ENCODE data around the gene RAB3GAP1. TPM values are rescaled to one million over a fixed set of nuclear protein-coding genes. Genes with fewer than 3 reads are reported as not detected.

Gene RAB3GAP1
- total RNA-seq, 3 donors from 2014 or later (not counting 1 experiment from before 2014, with no cell fraction given), result 9.6 to 12.6 (median 9.8) TPM

DNA sequence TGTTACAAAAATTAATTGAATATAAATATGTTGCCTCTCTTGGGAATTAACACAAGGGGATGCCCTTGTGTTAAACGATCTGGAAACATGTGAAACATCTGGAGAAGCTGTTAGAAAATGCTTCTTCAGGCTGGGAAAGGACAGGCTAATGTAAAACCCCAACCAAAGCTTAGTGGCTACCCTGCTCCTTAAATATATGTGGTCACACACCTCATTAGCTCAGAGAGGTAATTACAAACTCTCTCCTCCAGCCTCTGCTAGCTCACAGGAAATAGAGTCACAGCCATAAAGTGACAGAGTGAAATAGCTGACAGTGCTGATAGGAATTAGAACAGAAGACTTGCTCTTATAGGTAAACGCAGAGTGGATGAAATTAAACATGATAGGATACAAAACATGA, 155.9 kb downstream of the RAB3GAP1 start:
- no peaks in the 10 kb centered on the region for H3K9me3 ChIP-seq (ENCODE audit: control insufficient read depth, insufficient read depth, low read length)
- Mint-ChIP-seq H3K9me3 (no peaks in the 10 kb centered on the region), H3K27ac (no peak overlapping the region), H3K27me3 (ENCODE audit: low read depth in 2 of 2) (no peaks in the 10 kb centered on the region), H3K36me3 (no peaks in the 10 kb centered on the region), H3K4me1 (no peaks in the 10 kb centered on the region), H3K4me3 (no peak overlapping the region)
- no peak overlapping the region for H3K4me3 ChIP-seq (ENCODE audit: low read length)
- intact Hi-C loops (cut with micrococcal nuclease), result no loop called here
- no peaks in the 10 kb centered on the region for H3K27me3 ChIP-seq (ENCODE audit: control insufficient read depth, insufficient read depth, low read length)
- H3K4me1 ChIP-seq (ENCODE audit: control insufficient read depth, insufficient read depth, low read length), result no peaks in the 10 kb centered on the region
- no peak for TF ChIP-seq CTCF (IDR thresholded peaks at IDR 0.05)
- H3K27ac ChIP-seq (ENCODE audit: low read length), result no peak overlapping the region
- no peaks in the 10 kb centered on the region for H3K36me3 ChIP-seq (ENCODE audit: control insufficient read depth, insufficient read depth, low read length)
- no peak for ATAC-seq
- no peak for DNase-seq
- 78% methylated on average over 2 of the region's 2 CpGs for WGBS (ENCODE audit: insufficient coverage)

DNA sequence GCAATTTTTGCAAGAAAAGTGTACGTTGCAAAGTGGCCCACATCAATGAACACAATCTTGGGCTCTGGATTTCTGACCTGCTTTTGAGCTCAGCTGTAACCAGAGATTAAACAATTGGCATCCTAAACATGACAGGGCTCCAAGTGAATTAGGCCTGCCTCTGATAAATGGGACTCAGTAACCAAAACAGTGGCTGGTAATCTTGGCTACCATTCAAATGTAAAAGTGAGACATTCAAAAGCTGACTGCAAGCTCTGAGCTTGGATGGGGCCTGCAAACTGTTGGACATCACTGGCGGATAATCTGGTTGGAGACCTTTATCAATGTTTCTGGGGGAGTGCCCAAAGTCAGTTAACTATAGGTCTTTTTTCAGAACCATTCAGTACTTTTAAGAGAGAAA, 160.7 kb downstream of the RAB3GAP1 start:
- no peak overlapping the region for H3K27ac Mint-ChIP-seq
- H3K4me3 Mint-ChIP-seq, result no peak overlapping the region
- ATAC-seq (no peak), DNase-seq (no peak)
- no peaks in the 10 kb centered on the region for H3K4me1 Mint-ChIP-seq
- Histone ChIP-seq H3K4me1 (ENCODE audit: control insufficient read depth, insufficient read depth, low read length) (no peaks in the 10 kb centered on the region), H3K4me3 (ENCODE audit: low read length) (no peak overlapping the region), H3K36me3 (ENCODE audit: control insufficient read depth, insufficient read depth, low read length) (no peaks in the 10 kb centered on the region), H3K27me3 (ENCODE audit: control insufficient read depth, insufficient read depth, low read length) (no peaks in the 10 kb centered on the region), H3K9me3 (ENCODE audit: control insufficient read depth, insufficient read depth, low read length) (no peaks in the 10 kb centered on the region), H3K27ac (ENCODE audit: low read length) (no peak overlapping the region)
- no peaks in the 10 kb centered on the region for H3K27me3 Mint-ChIP-seq (ENCODE audit: low read depth in 2 of 2)
- WGBS (ENCODE audit: insufficient coverage), result 92% methylated on average over 2 of the region's 2 CpGs
- no peak for TF ChIP-seq CTCF (IDR thresholded peaks at IDR 0.05)
- no peaks in the 10 kb centered on the region for H3K36me3 Mint-ChIP-seq
- intact Hi-C loops (cut with micrococcal nuclease), result no loop called here
- H3K9me3 Mint-ChIP-seq, result no peaks in the 10 kb centered on the region

GRCh38 chr2:135218426-135218825, 166.3 kb downstream of the RAB3GAP1 start:
- H3K27ac ChIP-seq (ENCODE audit: low read length), result no peak overlapping the region
- no peaks in the 10 kb centered on the region for H3K36me3 ChIP-seq (ENCODE audit: control insufficient read depth, insufficient read depth, low read length)
- ATAC-seq (no peak), DNase-seq (no peak)
- no peaks in the 10 kb centered on the region for H3K27me3 ChIP-seq (ENCODE audit: control insufficient read depth, insufficient read depth, low read length)
- H3K9me3 ChIP-seq (ENCODE audit: control insufficient read depth, insufficient read depth, low read length), result no peaks in the 10 kb centered on the region
- intact Hi-C loops (cut with micrococcal nuclease), result no loop called here
- H3K4me1 ChIP-seq (ENCODE audit: control insufficient read depth, insufficient read depth, low read length), result no peaks in the 10 kb centered on the region
- no peaks in the 10 kb centered on the region for H3K4me1 Mint-ChIP-seq
- H3K36me3 Mint-ChIP-seq, result no peaks in the 10 kb centered on the region
- H3K4me3 Mint-ChIP-seq, result no peak overlapping the region
- H3K4me3 ChIP-seq (ENCODE audit: low read length), result no peak overlapping the region
- no peak overlapping the region for H3K27ac Mint-ChIP-seq
- TF ChIP-seq CTCF (IDR thresholded peaks at IDR 0.05), result no peak
- H3K27me3 Mint-ChIP-seq (ENCODE audit: low read depth in 2 of 2), result no peaks in the 10 kb centered on the region
- 97% methylated on average over 2 of the region's 2 CpGs for WGBS (ENCODE audit: insufficient coverage)
- H3K9me3 Mint-ChIP-seq, result no peaks in the 10 kb centered on the region

- Mint-ChIP-seq H3K9me3 (no peaks in the 10 kb centered on the region), H3K4me1 (no peaks in the 10 kb centered on the region), H3K27me3 (ENCODE audit: low read depth in 2 of 2) (no peaks in the 10 kb centered on the region), H3K4me3 (no peak overlapping the region), H3K36me3 (no peaks in the 10 kb centered on the region), H3K27ac (no peak overlapping the region)
- Histone ChIP-seq H3K27ac (ENCODE audit: low read length) (no peak overlapping the region), H3K36me3 (ENCODE audit: control insufficient read depth, insufficient read depth, low read length) (no peaks in the 10 kb centered on the region), H3K27me3 (ENCODE audit: control insufficient read depth, insufficient read depth, low read length) (no peaks in the 10 kb centered on the region), H3K4me3 (ENCODE audit: low read length) (no peak overlapping the region), H3K4me1 (ENCODE audit: control insufficient read depth, insufficient read depth, low read length) (no peaks in the 10 kb centered on the region), H3K9me3 (ENCODE audit: control insufficient read depth, insufficient read depth, low read length) (no peaks in the 10 kb centered on the region)
- intact Hi-C loops (cut with micrococcal nuclease), result no loop called here
- TF ChIP-seq CTCF (IDR thresholded peaks at IDR 0.05), result no peak
- DNase-seq (no peak), ATAC-seq (no peak)
- 88% methylated on average over 1 of the region's 1 CpG for WGBS (ENCODE audit: insufficient coverage)
Observed at GRCh38 chr2:135219226-135219625, 167.1 kb downstream of the RAB3GAP1 start.

Data from natural killer cell (primary cell).